Neural progenitor cell (in vitro differentiated cells): ENCODE data around the gene AP1M1.

ENCODE experiments used
- CTCF ChIP-seq: fragments of 200-600 bp; sonication (generic); IDR thresholded peaks from 2 replicates; pipeline ENCODE4 v1.5.1; 2017; ENCODE audit warnings: antibody characterized with exemption, mild to moderate bottlenecking
- EZH2 ChIP-seq: fragments of 200-600 bp; sonication (generic); IDR thresholded peaks from 2 replicates; pipeline ENCODE4 v1.6.1; 2017; ENCODE audit warnings: antibody characterized with exemption, mild to moderate bottlenecking, moderate library complexity

GRCh38 chr19:16281743-16282142 lies 84.0 kb downstream of the AP1M1 start:
- no peak for TF ChIP-seq CTCF
- no peak for TF ChIP-seq EZH2
